Measurements from ENCODE around the gene PPP1R37. TPM values are rescaled to one million over a fixed set of nuclear protein-coding genes. Genes with fewer than 3 reads are reported as not detected.

The PPP1R37 gene
- polyA plus RNA-seq, 3 donors, result 0.10 to 11.8 (median 0.22) TPM

GRCh38 chr19:45078390-45079062, 14.5 kb upstream of the PPP1R37 start:
- peaks cover 43% of the 10 kb centered on the region for H3K4me1 Mint-ChIP-seq
- peak overlapping the region; percentile 98 for H2AFZ ChIP-seq (ENCODE audit: insufficient read depth, low read depth, low read length, poor library complexity, severe bottlenecking)
- WGBS (ENCODE audit: insufficient coverage), result 34% methylated on average over 3 of the region's 10 CpGs
- peaks cover 5 to 10% of the 10 kb centered on the region in 2 donors for H3K36me3 ChIP-seq (replicated peaks in 1 of 2; ENCODE audit: control insufficient read depth in 1 of 2, insufficient read depth in 2 of 2, low read length in 2 of 2)
- H4K20me1 ChIP-seq (ENCODE audit: insufficient read depth, low read length), result peaks cover 62% of the 10 kb centered on the region
- peak overlapping the region in 2 of 7 donors; percentile 68 to 74 for H3K27ac Mint-ChIP-seq
- peaks cover 44 to 59% of the 10 kb centered on the region in 2 donors for H3K4me1 ChIP-seq (ENCODE audit: control insufficient read depth in 1 of 2, insufficient read depth in 2 of 2, low read length in 2 of 2)
- H3K4me3 Mint-ChIP-seq, result peak overlapping the region; percentile 92 to 93
- peak overlapping the region in 1 of 2 donors; percentile 88 for H3K27ac ChIP-seq (ENCODE audit: low read depth in 1 of 2, low read length in 2 of 2)
- H3K4me3 ChIP-seq (replicated peaks in 1 of 3; ENCODE audit: low read depth in 2 of 3, low read length in 3 of 3), result peak overlapping the region; percentile 83 to 98 (median 85)
- no peaks in the 10 kb centered on the region for H3K9me3 Mint-ChIP-seq
- H3K9ac ChIP-seq (ENCODE audit: insufficient read depth, low read length, poor library complexity, severe bottlenecking), result peak overlapping the region; percentile 83
- H3K27me3 Mint-ChIP-seq (ENCODE audit: low read depth in 3 of 3), result peaks cover 0 to 2% (median 0%) of the 10 kb centered on the region in 3 donors
- no peaks in the 10 kb centered on the region for H3K27me3 ChIP-seq (ENCODE audit: control insufficient read depth in 2 of 2, insufficient read depth in 2 of 2, low read length in 2 of 2)
- H3K4me2 ChIP-seq (replicated peaks; ENCODE audit: extremely low read depth, low read length, poor library complexity, severe bottlenecking), result peak overlapping the region; percentile 98
- no peak for DNase-seq
- peaks cover 17 to 18% of the 10 kb centered on the region in 2 donors for H3K36me3 Mint-ChIP-seq
- intact Hi-C loops (cut with micrococcal nuclease), result loop anchor here in 1 of 2 donors (5.0 kb wide), 1 partner anchor 99 kb away; the partner anchor contains the start of genes BLOC1S3 and TRAPPC6A
- H3K9me3 ChIP-seq (replicated peaks in 1 of 2; ENCODE audit: control insufficient read depth in 1 of 2, insufficient read depth in 1 of 2, low read length in 2 of 2), result no peaks in the 10 kb centered on the region
- peaks cover 87% of the 10 kb centered on the region for H3K79me2 ChIP-seq (ENCODE audit: insufficient read depth, low read length)
- TF ChIP-seq, protein P1, sequence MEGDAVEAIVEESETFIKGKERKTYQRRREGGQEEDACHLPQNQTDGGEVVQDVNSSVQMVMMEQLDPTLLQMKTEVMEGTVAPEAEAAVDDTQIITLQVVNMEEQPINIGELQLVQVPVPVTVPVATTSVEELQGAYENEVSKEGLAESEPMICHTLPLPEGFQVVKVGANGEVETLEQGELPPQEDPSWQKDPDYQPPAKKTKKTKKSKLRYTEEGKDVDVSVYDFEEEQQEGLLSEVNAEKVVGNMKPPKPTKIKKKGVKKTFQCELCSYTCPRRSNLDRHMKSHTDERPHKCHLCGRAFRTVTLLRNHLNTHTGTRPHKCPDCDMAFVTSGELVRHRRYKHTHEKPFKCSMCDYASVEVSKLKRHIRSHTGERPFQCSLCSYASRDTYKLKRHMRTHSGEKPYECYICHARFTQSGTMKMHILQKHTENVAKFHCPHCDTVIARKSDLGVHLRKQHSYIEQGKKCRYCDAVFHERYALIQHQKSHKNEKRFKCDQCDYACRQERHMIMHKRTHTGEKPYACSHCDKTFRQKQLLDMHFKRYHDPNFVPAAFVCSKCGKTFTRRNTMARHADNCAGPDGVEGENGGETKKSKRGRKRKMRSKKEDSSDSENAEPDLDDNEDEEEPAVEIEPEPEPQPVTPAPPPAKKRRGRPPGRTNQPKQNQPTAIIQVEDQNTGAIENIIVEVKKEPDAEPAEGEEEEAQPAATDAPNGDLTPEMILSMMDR (IDR thresholded peaks at IDR 0.05), result no peak

- Histone ChIP-seq H3K36me3 (replicated peaks in 1 of 2; ENCODE audit: control insufficient read depth in 1 of 2, insufficient read depth in 2 of 2, low read length in 2 of 2) (peaks cover 5 to 10% of the 10 kb centered on the region in 2 donors), H3K79me2 (ENCODE audit: insufficient read depth, low read length) (peaks cover 83% of the 10 kb centered on the region), H3K27ac (ENCODE audit: low read depth in 1 of 2, low read length in 2 of 2) (peak within 1 kb of the TSS; percentile 12 to 88), H2AFZ (ENCODE audit: insufficient read depth, low read depth, low read length, poor library complexity, severe bottlenecking) (peak within 1 kb of the TSS; percentile 98), H4K20me1 (ENCODE audit: insufficient read depth, low read length) (peaks cover 59% of the 10 kb centered on the region), H3K9me3 (replicated peaks in 1 of 2; ENCODE audit: control insufficient read depth in 1 of 2, insufficient read depth in 1 of 2, low read length in 2 of 2) (no peaks in the 10 kb centered on the region), H3K4me1 (ENCODE audit: control insufficient read depth in 1 of 2, insufficient read depth in 2 of 2, low read length in 2 of 2) (peaks cover 38 to 55% of the 10 kb centered on the region in 2 donors), H3K4me3 (replicated peaks in 1 of 3; ENCODE audit: low read depth in 2 of 3, low read length in 3 of 3) (peak within 1 kb of the TSS; percentile 83 to 98 (median 85)), H3K4me2 (replicated peaks; ENCODE audit: extremely low read depth, low read length, poor library complexity, severe bottlenecking) (peak within 1 kb of the TSS; percentile 98), H3K9ac (ENCODE audit: insufficient read depth, low read length, poor library complexity, severe bottlenecking) (peak within 1 kb of the TSS; percentile 83), H3K27me3 (ENCODE audit: control insufficient read depth in 2 of 2, insufficient read depth in 2 of 2, low read length in 2 of 2) (no peaks in the 10 kb centered on the region)
- peak; percentile 54 to 66 (median 57) for DNase-seq
- under 1% methylated on average over 45 of the region's 61 CpGs for WGBS (ENCODE audit: insufficient coverage)
- TF ChIP-seq, protein P1 (IDR thresholded peaks at IDR 0.05), result no peak
- intact Hi-C loops (cut with micrococcal nuclease), result loop anchor here in 1 of 2 donors (5.0 kb wide), 1 partner anchor 98 kb away; the partner anchor contains the start of genes BLOC1S3 and TRAPPC6A
- peak within 1 kb of the TSS; percentile 81 to 95 (median 87) for H3K27ac Mint-ChIP-seq
- H3K36me3 Mint-ChIP-seq, result peaks cover 17 to 21% of the 10 kb centered on the region in 2 donors
- peaks cover 40% of the 10 kb centered on the region for H3K4me1 Mint-ChIP-seq
- no peaks in the 10 kb centered on the region for H3K9me3 Mint-ChIP-seq
- H3K27me3 Mint-ChIP-seq (ENCODE audit: low read depth in 3 of 3), result peaks cover 0 to 2% (median 0%) of the 10 kb centered on the region in 3 donors
- peak within 1 kb of the TSS; percentile 92 to 93 for H3K4me3 Mint-ChIP-seq
These were observed 13.7 kb upstream of the PPP1R37 start, which contains the start of gene GEMIN7 for GRCh38 chr19:45079063-45079910. GEMIN7 (plus strand) TSS chr19:45079260; CDS start chr19:45090115, 10,855 bp downstream.
